Ascending aorta (tissue), 2 donors: ENCODE results near the gene WDR62. TPM values are rescaled to one million over a fixed set of nuclear protein-coding genes. Genes with fewer than 3 reads are reported as not detected.
"Not testable (repeated sequence)": the region's sequence is repeated elsewhere in the genome, so short reads cannot be mapped to it uniquely, and the experiment has no call there.

Experiments
- DNase-seq, 2 donors: peaks; one replicate each; pipeline ENCODE4 v3.0.0-alpha.2; 2019; ENCODE audit warnings: low spot score in 2 of 2
- H3K27ac ChIP-seq, 2 donors: fragments of 200-600 bp; sonication (generic); one replicate each; pipeline ENCODE4 v1.5.1; 2016 to 2017; ENCODE audit warnings: mild to moderate bottlenecking in 1 of 2
- H3K27me3 ChIP-seq: fragments of 200-600 bp; sonication (generic); one replicate; pipeline ENCODE4 v1.5.1; 2017
- H3K36me3 ChIP-seq, 2 donors: fragments of 200-600 bp; sonication (generic); one replicate each; pipeline ENCODE4 v1.5.1; 2016
- H3K4me1 ChIP-seq, 2 donors: fragments of 200-600 bp; sonication (generic); one replicate each; pipeline ENCODE4 v1.5.1; 2016 to 2017; ENCODE audit warnings: mild to moderate bottlenecking in 1 of 2
- H3K4me3 ChIP-seq, 2 donors: fragments of 200-600 bp; sonication (generic); one replicate each; pipeline ENCODE4 v1.5.1; 2016 to 2017; ENCODE audit warnings: mild to moderate bottlenecking in 1 of 2
- H3K9me3 ChIP-seq, 2 donors: fragments of 200-600 bp; sonication (generic); one replicate each; pipeline ENCODE4 v1.5.1; 2016
- intact Hi-C: fragments of 100-400 bp; cut with DNase I; formaldehyde crosslinking; loops from one replicate; pipeline ENCODE4 v1.15.1; 2023
- total RNA-seq: library from RNA; depleted of rRNA; stranded (reverse); fragments of >200 nt; gene quantifications from one replicate; pipeline ENCODE4 v1.1.0, GENCODE V29; 2016
- TF ChIP-seq, protein P1 (sequence below), 3 experiments: fragments of 200-600 bp in 2 of 3; fragments of 450-650 bp in 1 of 3; sonication (generic) in 2 of 3; IDR thresholded peaks; one replicate each; pipeline ENCODE4 v1.5.1; 2016 to 2019; ENCODE audit warnings: antibody characterized with exemption in 3 of 3, mild to moderate bottlenecking in 1 of 3, moderate library complexity in 1 of 3

WDR62 gene
- total RNA-seq, 1 donor from 2014 or later: not detected

- H3K9me3 ChIP-seq: no peaks in the 10 kb centered on the region
- intact Hi-C loops: no loop called here
Measured at GRCh38 chr19:36064826-36065225, 10.1 kb downstream of the WDR62 start.

GRCh38 chr19:36067681-36068080 is 13.0 kb downstream of the WDR62 start:
- Histone ChIP-seq H3K27ac (no peak overlapping the region), H3K36me3 (no peaks in the 10 kb centered on the region), H3K4me3 (no peak overlapping the region), H3K4me1 (no peaks in the 10 kb centered on the region), H3K27me3 (no peaks in the 10 kb centered on the region), H3K9me3 (no peaks in the 10 kb centered on the region)
- intact Hi-C loops: no loop called here
- TF ChIP-seq, protein P1, sequence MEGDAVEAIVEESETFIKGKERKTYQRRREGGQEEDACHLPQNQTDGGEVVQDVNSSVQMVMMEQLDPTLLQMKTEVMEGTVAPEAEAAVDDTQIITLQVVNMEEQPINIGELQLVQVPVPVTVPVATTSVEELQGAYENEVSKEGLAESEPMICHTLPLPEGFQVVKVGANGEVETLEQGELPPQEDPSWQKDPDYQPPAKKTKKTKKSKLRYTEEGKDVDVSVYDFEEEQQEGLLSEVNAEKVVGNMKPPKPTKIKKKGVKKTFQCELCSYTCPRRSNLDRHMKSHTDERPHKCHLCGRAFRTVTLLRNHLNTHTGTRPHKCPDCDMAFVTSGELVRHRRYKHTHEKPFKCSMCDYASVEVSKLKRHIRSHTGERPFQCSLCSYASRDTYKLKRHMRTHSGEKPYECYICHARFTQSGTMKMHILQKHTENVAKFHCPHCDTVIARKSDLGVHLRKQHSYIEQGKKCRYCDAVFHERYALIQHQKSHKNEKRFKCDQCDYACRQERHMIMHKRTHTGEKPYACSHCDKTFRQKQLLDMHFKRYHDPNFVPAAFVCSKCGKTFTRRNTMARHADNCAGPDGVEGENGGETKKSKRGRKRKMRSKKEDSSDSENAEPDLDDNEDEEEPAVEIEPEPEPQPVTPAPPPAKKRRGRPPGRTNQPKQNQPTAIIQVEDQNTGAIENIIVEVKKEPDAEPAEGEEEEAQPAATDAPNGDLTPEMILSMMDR (IDR thresholded peaks at IDR 0.05): no peak
- no peak for DNase-seq

More at GRCh38 chr19:36064826-36065225, 10.1 kb downstream of the WDR62 start:
- no peaks in the 10 kb centered on the region for H3K36me3 ChIP-seq
- DNase-seq: no peak
- no peak overlapping the region for H3K27ac ChIP-seq
- TF ChIP-seq, protein P1 (IDR thresholded peaks at IDR 0.05): no peak
- no peaks in the 10 kb centered on the region for H3K27me3 ChIP-seq
- no peaks in the 10 kb centered on the region for H3K4me1 ChIP-seq
- no peak overlapping the region for H3K4me3 ChIP-seq

DNA sequence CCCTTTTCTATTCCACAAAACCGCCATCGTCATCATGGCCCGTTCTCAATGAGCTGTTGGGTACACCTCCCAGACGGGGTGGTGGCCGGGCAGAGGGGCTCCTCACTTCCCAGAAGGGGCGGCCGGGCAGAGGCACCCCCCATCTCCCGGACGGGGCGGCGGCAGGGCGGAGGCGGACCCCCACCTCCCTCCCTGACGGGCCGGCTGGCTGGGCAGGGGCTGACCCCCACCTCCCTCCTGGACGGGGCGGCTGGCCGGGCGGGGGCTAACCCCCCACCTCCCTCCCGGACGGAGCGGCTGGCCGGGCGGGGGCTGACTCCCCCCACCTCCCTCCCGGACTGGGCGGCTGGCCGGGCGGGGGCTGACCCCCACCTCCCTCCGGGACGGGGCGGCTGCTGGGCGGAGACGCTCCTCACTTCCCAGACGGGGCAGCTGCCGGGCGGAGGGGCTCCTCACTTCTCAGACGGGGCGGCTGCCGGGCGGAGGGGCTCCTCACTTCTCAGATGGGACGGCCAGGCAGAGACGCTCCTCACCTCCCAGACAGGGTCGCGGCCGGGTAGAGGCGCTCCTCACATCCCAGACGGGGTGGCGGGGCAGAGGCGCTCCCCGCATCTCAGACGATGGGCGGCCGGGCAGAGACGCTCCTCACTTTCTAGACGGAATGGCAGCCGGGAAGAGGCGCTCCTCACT is 14.3 kb downstream of the WDR62 start:
- H3K27ac ChIP-seq, H3K4me3 ChIP-seq, H3K4me1 ChIP-seq, DNase-seq, H3K9me3 ChIP-seq, H3K36me3 ChIP-seq, H3K27me3 ChIP-seq, intact Hi-C loops: not testable (repeated sequence)

DNA sequence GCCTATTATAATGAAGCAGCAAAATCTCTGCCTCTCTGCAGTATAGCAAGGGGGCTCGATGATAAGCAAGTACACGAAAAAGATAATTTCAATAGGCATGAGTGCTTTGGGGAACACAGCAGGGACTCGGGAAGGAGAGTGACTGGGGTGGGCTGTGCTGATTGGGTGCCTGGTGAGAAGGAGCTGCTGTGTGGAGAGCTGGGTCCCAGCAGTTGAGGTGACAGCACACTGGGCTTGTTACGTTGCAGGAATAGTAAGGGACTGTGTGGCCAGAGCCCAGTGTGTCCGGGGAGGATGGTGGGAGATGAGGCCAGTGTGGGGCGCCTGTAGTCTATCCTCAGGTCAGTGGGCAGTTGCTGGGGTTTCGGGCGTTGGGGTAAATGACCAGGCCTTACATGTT is 17.4 kb downstream of the WDR62 start:
- no peaks in the 10 kb centered on the region for H3K4me1 ChIP-seq
- H3K9me3 ChIP-seq: no peaks in the 10 kb centered on the region
- TF ChIP-seq, protein P1 (IDR thresholded peaks at IDR 0.05): no peak
- no peaks in the 10 kb centered on the region for H3K27me3 ChIP-seq
- no peaks in the 10 kb centered on the region for H3K36me3 ChIP-seq
- intact Hi-C loops: no loop called here
- no peak overlapping the region for H3K4me3 ChIP-seq
- DNase-seq: no peak
- H3K27ac ChIP-seq: no peak overlapping the region

GRCh38 chr19:36073121-36073876 is 18.6 kb downstream of the WDR62 start:
- Histone ChIP-seq H3K27ac (no peak overlapping the region), H3K27me3 (no peaks in the 10 kb centered on the region), H3K9me3 (no peaks in the 10 kb centered on the region), H3K4me1 (no peaks in the 10 kb centered on the region), H3K4me3 (no peak overlapping the region), H3K36me3 (no peaks in the 10 kb centered on the region)
- TF ChIP-seq, protein P1 (IDR thresholded peaks at IDR 0.05): no peak
- DNase-seq: no peak
- intact Hi-C loops: no loop called here

GRCh38 chr19:36079389-36079945 is 24.8 kb downstream of the WDR62 start:
- intact Hi-C loops: no loop called here
- TF ChIP-seq, protein P1 (IDR thresholded peaks at IDR 0.05): no peak
- Histone ChIP-seq H3K4me1 (no peaks in the 10 kb centered on the region), H3K27me3 (no peaks in the 10 kb centered on the region), H3K27ac (no peak overlapping the region), H3K4me3 (no peak overlapping the region), H3K36me3 (no peaks in the 10 kb centered on the region), H3K9me3 (no peaks in the 10 kb centered on the region)
- no peak for DNase-seq
